ENCODE measurements around the gene THNSL1. TPM values are rescaled to one million over a fixed set of nuclear protein-coding genes. Genes with fewer than 3 reads are reported as not detected.
A peak's percentile ranks its signal among the peaks of the same experiment; 100 is the strongest.

The THNSL1 gene
- total and polyA plus RNA-seq, 9 of the 15 experiments (the other 6 are each of a cell fraction or from before 2014, with no cell fraction given), result 4.5 to 8.6 (median 6.3) TPM

GRCh38 chr10:25016376-25017153 lies at the start of gene THNSL1 (continued):
- peak; percentile 5 for TF ChIP-seq PRDM10 (IDR thresholded peaks at IDR 0.05; ENCODE audit: partially characterized antibody)
- peak; percentile 67 to 91 for TF ChIP-seq MAZ (CRISPR knock-in tag; conservative IDR thresholded peaks at IDR 0.05 in 1 of 2, IDR thresholded peaks at IDR 0.05 in 1 of 2)
- TF ChIP-seq TAF15 (IDR thresholded peaks at IDR 0.05; ENCODE audit: low read depth, low read length), result no peak
- no peak for TF ChIP-seq ZNF239 (CRISPR knock-in tag; IDR thresholded peaks at IDR 0.05)
- TF ChIP-seq ZBTB2 (IDR thresholded peaks at IDR 0.05), result peak; percentile 79; the same call in 1 of the 2 replicates
- no peak for TF ChIP-seq TARDBP (IDR thresholded peaks at IDR 0.05)
- TF ChIP-seq ZMIZ1 (IDR thresholded peaks at IDR 0.05; ENCODE audit: low read depth in 2 of 2, low read length in 2 of 2), result no peak; a peak in 1 of 4 replicates
- TF ChIP-seq ILF3 (IDR thresholded peaks at IDR 0.05; ENCODE audit: borderline replicate concordance), result no peak
- no peak for TF ChIP-seq ZKSCAN3 (CRISPR knock-in tag; IDR thresholded peaks at IDR 0.05)
- TF ChIP-seq ZBTB33 (CRISPR knock-in tag; IDR thresholded peaks at IDR 0.05), result peak; percentile 97
- no peak for TF ChIP-seq ADNP (tag; IDR thresholded peaks at IDR 0.05)
- no peak for TF ChIP-seq TEAD4 (IDR thresholded peaks at IDR 0.05; ENCODE audit: low read length)
- TF ChIP-seq TEAD4 (CRISPR knock-in tag; IDR thresholded peaks at IDR 0.05; ENCODE audit: borderline replicate concordance), result peak; percentile 98
- no peak for TF ChIP-seq MBD1 (CRISPR knock-in tag; IDR thresholded peaks at IDR 0.05)
